Kidney epithelial cell (primary cell): Measurements from ENCODE around the gene TOR1AIP2. TPM values are rescaled to one million over a fixed set of nuclear protein-coding genes. Genes with fewer than 3 reads are reported as not detected.

ENCODE experiments used
- DNase-seq: peaks from one replicate; pipeline ENCODE4 v3.0.0-alpha.2; 2010; ENCODE audit warnings: low read depth
- H3K27me3 ChIP-seq: 2 replicates; pipeline ENCODE4 v1.6.0; 2011; ENCODE audit warnings: low read length; ENCODE audit not compliant: control insufficient read depth, insufficient read depth
- H3K36me3 ChIP-seq: 2 replicates; pipeline ENCODE4 v1.5.1; 2011; ENCODE audit warnings: low read length; ENCODE audit not compliant: control insufficient read depth, insufficient read depth
- H3K4me3 ChIP-seq: 2 replicates; pipeline ENCODE4 v1.5.1; 2011; ENCODE audit warnings: low read depth, mild to moderate bottlenecking, control low read depth, low read length
- total RNA-seq: library from RNA; depleted of rRNA; stranded (reverse); fragments of >200 nt; gene quantifications from 2 replicates; pipeline ENCODE4 v1.2.3, GENCODE V29; 2015
- TF ChIP-seq, protein P1 (sequence below): IDR thresholded peaks from 2 replicates; pipeline ENCODE4 v1.5.1; 2011; ENCODE audit warnings: mild to moderate bottlenecking, moderate library complexity, low read length, control low read depth, inconsistent platforms; ENCODE audit not compliant: insufficient read depth, poor library complexity, severe bottlenecking

The TOR1AIP2 gene
- total RNA-seq, 1 donor from 2014 or later = 64.1 TPM

DNA sequence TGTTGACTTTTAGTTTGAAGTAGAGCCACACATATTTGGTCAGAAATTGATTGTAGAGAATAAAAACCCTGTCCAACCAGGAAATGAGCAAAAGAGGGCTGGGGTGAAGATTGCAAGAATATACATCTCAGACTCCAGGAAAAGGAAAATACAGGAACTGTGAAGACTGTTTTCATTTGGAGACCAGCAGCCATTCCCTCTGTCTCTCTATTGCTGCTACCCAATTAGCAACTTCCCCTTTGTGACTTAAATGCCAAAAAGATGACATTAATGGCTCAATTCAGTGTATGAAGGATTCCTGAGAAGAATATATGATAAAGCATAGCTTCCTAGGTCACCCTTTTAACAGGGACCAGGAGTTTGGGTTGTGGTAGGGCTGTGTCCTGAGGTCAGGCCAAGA lies 45.4 kb upstream of the TOR1AIP2 start:
- TF ChIP-seq, protein P1, sequence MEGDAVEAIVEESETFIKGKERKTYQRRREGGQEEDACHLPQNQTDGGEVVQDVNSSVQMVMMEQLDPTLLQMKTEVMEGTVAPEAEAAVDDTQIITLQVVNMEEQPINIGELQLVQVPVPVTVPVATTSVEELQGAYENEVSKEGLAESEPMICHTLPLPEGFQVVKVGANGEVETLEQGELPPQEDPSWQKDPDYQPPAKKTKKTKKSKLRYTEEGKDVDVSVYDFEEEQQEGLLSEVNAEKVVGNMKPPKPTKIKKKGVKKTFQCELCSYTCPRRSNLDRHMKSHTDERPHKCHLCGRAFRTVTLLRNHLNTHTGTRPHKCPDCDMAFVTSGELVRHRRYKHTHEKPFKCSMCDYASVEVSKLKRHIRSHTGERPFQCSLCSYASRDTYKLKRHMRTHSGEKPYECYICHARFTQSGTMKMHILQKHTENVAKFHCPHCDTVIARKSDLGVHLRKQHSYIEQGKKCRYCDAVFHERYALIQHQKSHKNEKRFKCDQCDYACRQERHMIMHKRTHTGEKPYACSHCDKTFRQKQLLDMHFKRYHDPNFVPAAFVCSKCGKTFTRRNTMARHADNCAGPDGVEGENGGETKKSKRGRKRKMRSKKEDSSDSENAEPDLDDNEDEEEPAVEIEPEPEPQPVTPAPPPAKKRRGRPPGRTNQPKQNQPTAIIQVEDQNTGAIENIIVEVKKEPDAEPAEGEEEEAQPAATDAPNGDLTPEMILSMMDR = no peak
- Histone ChIP-seq H3K36me3 (no peaks in the 10 kb centered on the region), H3K4me3 (no peak overlapping the region), H3K27me3 (no peaks in the 10 kb centered on the region)
- DNase-seq = no peak

DNA sequence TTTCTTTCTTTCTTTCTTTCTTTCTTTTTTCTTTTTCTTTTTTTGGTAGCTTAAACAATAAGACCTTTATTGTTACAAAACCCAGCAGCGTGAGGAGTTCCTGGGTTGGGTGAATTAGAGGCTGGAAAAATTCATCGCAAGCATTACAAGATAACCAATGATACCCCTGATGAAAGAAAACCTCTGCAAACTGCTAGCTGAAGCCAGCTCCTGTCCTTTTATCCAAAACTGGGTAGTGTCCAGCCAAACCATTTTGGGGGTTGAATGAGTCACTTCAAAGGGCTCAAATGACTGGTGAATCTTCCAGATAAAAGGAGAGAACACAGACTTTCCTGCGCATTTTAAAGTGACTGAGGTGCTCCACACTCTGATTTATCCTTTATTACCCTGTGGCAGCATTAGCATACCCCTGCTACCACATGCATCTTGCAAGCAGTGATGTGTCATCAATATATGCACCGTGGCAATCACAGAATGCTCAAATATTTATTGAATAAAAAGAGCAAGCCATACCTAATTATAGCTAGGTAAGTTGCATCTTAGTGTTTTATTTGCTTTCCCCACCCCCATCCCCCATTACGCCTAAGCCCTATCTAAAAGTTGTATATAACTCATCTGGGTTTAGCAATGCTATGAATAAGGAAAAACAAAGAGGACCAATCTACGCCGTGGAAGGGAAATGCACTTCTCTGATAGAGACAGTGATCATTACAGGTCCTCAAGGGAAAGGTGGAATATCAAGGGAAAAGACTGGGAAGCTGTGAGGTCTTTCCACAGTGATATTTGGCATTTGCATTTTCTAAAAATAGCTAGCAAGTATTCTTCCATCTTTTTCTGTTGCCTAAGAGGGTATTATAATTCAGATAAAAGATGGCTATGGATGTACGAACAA lies 44.6 kb upstream of the TOR1AIP2 start:
- no peaks in the 10 kb centered on the region for H3K27me3 ChIP-seq
- TF ChIP-seq, protein P1 = no peak
- DNase-seq = no peak
- no peak overlapping the region for H3K4me3 ChIP-seq
- peaks cover 1% of the 10 kb centered on the region for H3K36me3 ChIP-seq

DNA sequence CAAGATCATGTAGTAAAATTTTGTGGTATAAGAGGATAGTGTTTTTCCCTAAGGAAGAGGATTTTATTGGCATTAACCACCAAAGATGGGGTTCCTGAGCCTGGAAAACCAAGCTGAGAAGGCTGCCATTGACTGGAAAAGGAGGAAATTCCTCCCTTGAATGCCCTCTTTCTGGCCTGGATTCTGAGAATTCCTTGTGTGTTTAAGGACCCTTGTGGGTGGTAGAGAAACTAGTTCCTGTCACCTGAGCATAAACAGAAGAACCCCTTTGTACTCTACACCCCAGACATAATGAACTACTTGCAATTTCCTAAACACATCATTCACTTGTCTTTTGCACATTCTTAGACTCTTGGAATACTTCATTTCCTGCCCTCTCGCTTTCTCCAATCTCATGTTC lies 43.9 kb upstream of the TOR1AIP2 start:
- Histone ChIP-seq H3K27me3 (no peaks in the 10 kb centered on the region), H3K36me3 (peaks cover 1% of the 10 kb centered on the region), H3K4me3 (no peak overlapping the region)
- TF ChIP-seq, protein P1 = no peak
- DNase-seq = no peak

DNA sequence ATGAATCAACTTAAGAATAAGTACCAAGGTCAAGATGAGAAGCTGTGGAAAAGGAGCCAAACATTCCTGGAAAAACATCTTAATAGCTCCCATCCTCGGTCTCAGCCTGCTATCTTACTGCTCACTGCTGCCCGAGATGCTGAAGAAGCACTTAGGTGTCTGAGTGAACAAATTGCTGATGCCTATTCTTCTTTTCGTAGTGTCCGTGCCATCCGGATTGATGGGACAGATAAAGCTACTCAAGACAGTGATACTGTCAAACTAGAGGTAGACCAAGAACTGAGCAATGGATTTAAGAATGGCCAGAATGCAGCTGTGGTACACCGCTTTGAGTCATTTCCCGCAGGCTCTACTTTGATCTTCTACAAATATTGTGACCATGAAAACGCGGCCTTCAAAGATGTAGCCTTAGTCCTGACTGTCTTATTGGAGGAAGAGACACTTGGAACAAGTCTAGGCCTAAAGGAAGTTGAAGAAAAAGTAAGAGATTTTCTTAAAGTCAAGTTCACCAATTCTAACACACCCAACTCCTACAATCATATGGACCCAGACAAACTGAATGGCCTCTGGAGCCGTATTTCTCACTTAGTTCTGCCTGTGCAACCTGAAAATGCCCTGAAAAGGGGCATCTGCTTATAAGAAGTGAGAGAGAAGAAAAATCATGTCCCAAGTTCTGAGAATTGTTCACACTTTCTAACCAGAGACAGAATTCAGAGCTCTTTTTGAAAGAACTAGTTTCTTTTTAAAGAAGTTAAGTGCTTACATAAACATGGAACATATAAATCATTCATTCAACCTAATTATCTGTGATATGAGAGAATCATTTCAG lies 40.2 kb upstream of the TOR1AIP2 start:
- peaks cover 1% of the 10 kb centered on the region for H3K36me3 ChIP-seq
- DNase-seq = no peak
- H3K4me3 ChIP-seq = no peak overlapping the region
- no peaks in the 10 kb centered on the region for H3K27me3 ChIP-seq
- TF ChIP-seq, protein P1 = no peak

DNA sequence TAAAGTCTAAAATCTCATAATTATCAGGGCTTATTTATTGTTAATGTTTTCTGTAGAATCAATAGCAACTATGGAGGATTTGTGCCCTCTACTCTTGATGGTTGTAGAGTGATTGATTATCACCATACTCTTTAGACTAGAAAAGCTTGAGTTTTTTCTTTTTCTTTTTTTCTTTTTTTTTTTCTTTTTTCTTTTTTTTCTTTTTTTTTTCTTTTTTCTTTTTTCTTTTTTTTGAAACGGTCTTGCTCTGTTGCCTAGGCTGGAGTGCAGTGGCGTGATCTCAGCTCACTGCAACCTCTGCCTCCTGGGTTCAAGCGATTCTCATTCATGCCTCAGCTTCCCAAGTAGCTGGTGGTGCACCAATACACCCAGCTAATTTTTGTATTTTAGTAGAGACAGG lies 34.2 kb upstream of the TOR1AIP2 start:
- no peak overlapping the region for H3K4me3 ChIP-seq
- no peak for DNase-seq
- TF ChIP-seq, protein P1 = no peak
- H3K27me3 ChIP-seq = no peaks in the 10 kb centered on the region
- H3K36me3 ChIP-seq = no peaks in the 10 kb centered on the region
